Stomach smooth muscle (tissue), 2 donors: ENCODE data around the gene CD7.
"Not testable (repeated sequence)": the region's sequence is repeated elsewhere in the genome, so short reads cannot be mapped to it uniquely, and the experiment has no call there.

Experiments
- H3K27ac ChIP-seq: one replicate; pipeline ENCODE4 v1.7.0; 2013; ENCODE audit warnings: mild to moderate bottlenecking, low read length, inconsistent platforms
- H3K27me3 ChIP-seq, 2 donors: one replicate each; pipeline ENCODE4 v1.7.0; 2013; ENCODE audit warnings: low read length in 2 of 2; ENCODE audit not compliant: insufficient read depth in 2 of 2, control insufficient read depth in 1 of 2
- H3K36me3 ChIP-seq, 2 donors: one replicate each; pipeline ENCODE4 v1.7.0; 2013; ENCODE audit warnings: low read length in 2 of 2; ENCODE audit not compliant: control insufficient read depth in 2 of 2, insufficient read depth in 2 of 2
- H3K4me1 ChIP-seq: one replicate; pipeline ENCODE4 v1.7.0; 2013; ENCODE audit warnings: low read length; ENCODE audit not compliant: control insufficient read depth, insufficient read depth
- H3K4me3 ChIP-seq, 2 donors: one replicate each; pipeline ENCODE4 v1.7.0; 2013; ENCODE audit warnings: low read length in 2 of 2
- H3K9ac ChIP-seq, 2 donors: one replicate each; pipeline ENCODE4 v1.7.0; 2013; ENCODE audit warnings: low read length in 2 of 2, mild to moderate bottlenecking in 1 of 2
- H3K9me3 ChIP-seq, 2 donors: one replicate each; pipeline ENCODE4 v1.7.0; 2013; ENCODE audit warnings: low read length in 2 of 2; ENCODE audit not compliant: control insufficient read depth in 2 of 2
- donor health status: healthy.
- donor health status: Pancreatic carcinoma.

CD7 gene

GRCh38 chr17:82354804-82355308 lies 37.4 kb upstream of the CD7 start:
- H3K9ac ChIP-seq, result no peak overlapping the region
- H3K27ac ChIP-seq, result no peak overlapping the region
- peaks cover 20 to 23% of the 10 kb centered on the region in 2 donors for H3K27me3 ChIP-seq
- no peaks in the 10 kb centered on the region for H3K9me3 ChIP-seq
- no peak overlapping the region for H3K4me3 ChIP-seq
- H3K4me1 ChIP-seq, result peaks cover 9% of the 10 kb centered on the region
- H3K36me3 ChIP-seq, result no peaks in the 10 kb centered on the region

- Histone ChIP-seq H3K4me3 (no peak overlapping the region), H3K4me1 (peaks cover 7% of the 10 kb centered on the region), H3K36me3 (no peaks in the 10 kb centered on the region), H3K9me3 (no peaks in the 10 kb centered on the region), H3K9ac (no peak overlapping the region), H3K27me3 (peaks cover 17 to 22% of the 10 kb centered on the region in 2 donors), H3K27ac (no peak overlapping the region)
Observed at GRCh38 chr17:82353484-82353883, 36.1 kb upstream of the CD7 start.

- H3K4me3 ChIP-seq, result no peak overlapping the region
- no peak overlapping the region for H3K27ac ChIP-seq
- peaks cover 10 to 15% of the 10 kb centered on the region in 2 donors for H3K27me3 ChIP-seq
- H3K9ac ChIP-seq, result no peak overlapping the region
- peaks cover 7% of the 10 kb centered on the region for H3K4me1 ChIP-seq
- no peaks in the 10 kb centered on the region for H3K36me3 ChIP-seq
- H3K9me3 ChIP-seq, result no peaks in the 10 kb centered on the region
Observed at GRCh38 chr17:82351713-82352488, 34.5 kb upstream of the CD7 start.

GRCh38 chr17:82351254-82351712 lies 33.9 kb upstream of the CD7 start:
- Histone ChIP-seq H3K9me3 (no peaks in the 10 kb centered on the region), H3K27ac (no peak overlapping the region), H3K36me3 (no peaks in the 10 kb centered on the region), H3K4me3 (no peak overlapping the region), H3K27me3 (peaks cover 4 to 11% of the 10 kb centered on the region in 2 donors), H3K4me1 (peaks cover 7% of the 10 kb centered on the region), H3K9ac (no peak overlapping the region)

GRCh38 chr17:82350182-82351030 lies 33.0 kb upstream of the CD7 start:
- Histone ChIP-seq H3K4me1 (peaks cover 7% of the 10 kb centered on the region), H3K9me3 (no peaks in the 10 kb centered on the region), H3K9ac (no peak overlapping the region), H3K27me3 (peaks cover 0 to 8% of the 10 kb centered on the region in 2 donors), H3K36me3 (no peaks in the 10 kb centered on the region), H3K4me3 (no peak overlapping the region), H3K27ac (no peak overlapping the region)

GRCh38 chr17:82349287-82349701 lies 31.9 kb upstream of the CD7 start:
- Histone ChIP-seq H3K36me3 (no peaks in the 10 kb centered on the region), H3K9ac (no peak overlapping the region), H3K4me3 (no peak overlapping the region), H3K4me1 (peaks cover 7% of the 10 kb centered on the region), H3K9me3 (no peaks in the 10 kb centered on the region), H3K27me3 (peaks cover 0 to 7% of the 10 kb centered on the region in 2 donors), H3K27ac (no peak overlapping the region)

- no peak overlapping the region for H3K9ac ChIP-seq
- no peak overlapping the region for H3K27ac ChIP-seq
- H3K4me3 ChIP-seq, result no peak overlapping the region
- peaks cover 7% of the 10 kb centered on the region for H3K4me1 ChIP-seq
- no peaks in the 10 kb centered on the region for H3K36me3 ChIP-seq
- H3K9me3 ChIP-seq, result no peaks in the 10 kb centered on the region
- H3K27me3 ChIP-seq, result peaks cover 0 to 6% of the 10 kb centered on the region in 2 donors
Observed at GRCh38 chr17:82348866-82349265, 31.5 kb upstream of the CD7 start.

- no peak overlapping the region for H3K4me3 ChIP-seq
- no peaks in the 10 kb centered on the region for H3K9me3 ChIP-seq
- no peak overlapping the region for H3K9ac ChIP-seq
- peaks cover 0 to 3% of the 10 kb centered on the region in 2 donors for H3K27me3 ChIP-seq
- H3K36me3 ChIP-seq, result no peaks in the 10 kb centered on the region
- H3K27ac ChIP-seq, result no peak overlapping the region
- H3K4me1 ChIP-seq, result peaks cover 7% of the 10 kb centered on the region
Observed at GRCh38 chr17:82348434-82348833, 31.0 kb upstream of the CD7 start.

GRCh38 chr17:82347994-82348393 lies 30.6 kb upstream of the CD7 start:
- not testable (repeated sequence) for H3K36me3 ChIP-seq, H3K4me1 ChIP-seq, H3K9me3 ChIP-seq, H3K27ac ChIP-seq, H3K4me3 ChIP-seq, H3K27me3 ChIP-seq, H3K9ac ChIP-seq

- no peaks in the 10 kb centered on the region for H3K36me3 ChIP-seq
- no peak overlapping the region for H3K27ac ChIP-seq
- no peak overlapping the region for H3K4me3 ChIP-seq
- H3K9me3 ChIP-seq, result no peaks in the 10 kb centered on the region
- H3K4me1 ChIP-seq, result peaks cover 2% of the 10 kb centered on the region
- H3K9ac ChIP-seq, result no peak overlapping the region
- H3K27me3 ChIP-seq, result peaks cover 0 to 3% of the 10 kb centered on the region in 2 donors
Observed at GRCh38 chr17:82346342-82347300, 29.2 kb upstream of the CD7 start.
